ENCODE data around the gene EHMT1. TPM values are rescaled to one million over a fixed set of nuclear protein-coding genes. Genes with fewer than 3 reads are reported as not detected.

Gene EHMT1
- 38.0 and 46.3 TPM in 2 replicates for total RNA-seq

- Histone ChIP-seq H4K20me1 (ENCODE audit: insufficient read depth, low read length) (peaks cover 27% of the 10 kb centered on the region), H3K4me3 (ENCODE audit: insufficient read depth, low read length) (peak within 1 kb of the TSS; percentile 99), H3K9me3 (ENCODE audit: low read depth, low read length) (no peaks in the 10 kb centered on the region), H3K4me2 (ENCODE audit: insufficient read depth, low read length) (peak within 1 kb of the TSS; percentile 93), H3K27me3 (ENCODE audit: insufficient read depth, low read length) (no peaks in the 10 kb centered on the region), H2AFZ (ENCODE audit: low read length) (peak within 1 kb of the TSS; percentile 92), H3K36me3 (ENCODE audit: insufficient read depth, low read length) (peaks cover 12% of the 10 kb centered on the region), H3K4me1 (ENCODE audit: insufficient read depth, low read length) (peaks cover 25% of the 10 kb centered on the region), H3K27ac (ENCODE audit: low read depth, low read length) (peak within 1 kb of the TSS; percentile 90), H3K79me2 (ENCODE audit: insufficient read depth, low read length) (peaks cover 60% of the 10 kb centered on the region)
- TF ChIP-seq CTCF (IDR thresholded peaks at IDR 0.05; ENCODE audit: extremely low read depth, low read depth, low read length): no peak
- DNase-seq (ENCODE audit: insufficient read length, low spot score, missing footprints): peak; percentile 100
Measured at GRCh38 chr9:137618105-137619067, at the start of gene EHMT1. EHMT1 (plus strand) TSS chr9:137619005; CDS start chr9:137619029, 24 bp downstream.

- Histone ChIP-seq H3K4me1 (ENCODE audit: insufficient read depth, low read length) (no peaks in the 10 kb centered on the region), H3K4me2 (ENCODE audit: insufficient read depth, low read length) (no peak overlapping the region), H3K36me3 (ENCODE audit: insufficient read depth, low read length) (peaks cover 28% of the 10 kb centered on the region), H3K27ac (ENCODE audit: low read depth, low read length) (no peak overlapping the region), H3K4me3 (ENCODE audit: insufficient read depth, low read length) (no peak overlapping the region), H2AFZ (ENCODE audit: low read length) (no peak overlapping the region), H3K79me2 (ENCODE audit: insufficient read depth, low read length) (peaks cover 33% of the 10 kb centered on the region), H3K27me3 (ENCODE audit: insufficient read depth, low read length) (no peaks in the 10 kb centered on the region), H3K9me3 (ENCODE audit: low read depth, low read length) (no peaks in the 10 kb centered on the region), H4K20me1 (ENCODE audit: insufficient read depth, low read length) (peaks cover 2% of the 10 kb centered on the region)
- TF ChIP-seq CTCF (IDR thresholded peaks at IDR 0.05; ENCODE audit: extremely low read depth, low read depth, low read length): no peak
- DNase-seq (ENCODE audit: insufficient read length, low spot score, missing footprints): peak; percentile 41
Measured at GRCh38 chr9:137569609-137570203, 49.1 kb upstream of the EHMT1 start.

DNA sequence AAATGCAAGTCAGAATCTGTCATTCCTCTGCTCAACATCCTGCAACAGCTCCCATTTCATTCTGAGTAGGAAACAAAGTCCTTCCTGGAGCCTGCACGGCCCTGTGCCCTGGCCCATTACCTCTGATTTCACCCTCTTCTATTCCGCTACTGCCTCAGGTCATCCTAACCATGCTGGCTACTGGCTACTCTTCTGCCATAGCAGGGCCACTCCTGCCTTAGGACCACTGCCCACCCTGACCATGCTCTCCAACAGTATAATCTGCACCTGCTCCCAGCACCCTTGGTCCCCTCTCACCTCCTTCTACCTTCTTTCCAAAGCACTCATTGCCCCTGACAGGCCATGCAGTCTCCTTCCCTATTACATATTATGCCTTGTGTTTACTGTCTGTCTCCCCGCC is 48.2 kb upstream of the EHMT1 start:
- H3K4me1 ChIP-seq (ENCODE audit: insufficient read depth, low read length): no peaks in the 10 kb centered on the region
- H3K4me3 ChIP-seq (ENCODE audit: insufficient read depth, low read length): no peak overlapping the region
- no peak overlapping the region for H3K27ac ChIP-seq (ENCODE audit: low read depth, low read length)
- no peak for TF ChIP-seq CTCF (IDR thresholded peaks at IDR 0.05; ENCODE audit: extremely low read depth, low read depth, low read length)
- H4K20me1 ChIP-seq (ENCODE audit: insufficient read depth, low read length): peaks cover 6% of the 10 kb centered on the region
- DNase-seq (ENCODE audit: insufficient read length, low spot score, missing footprints): peak; percentile 30
- H3K4me2 ChIP-seq (ENCODE audit: insufficient read depth, low read length): no peak overlapping the region
- peaks cover 42% of the 10 kb centered on the region for H3K79me2 ChIP-seq (ENCODE audit: insufficient read depth, low read length)
- no peaks in the 10 kb centered on the region for H3K9me3 ChIP-seq (ENCODE audit: low read depth, low read length)
- peaks cover 28% of the 10 kb centered on the region for H3K36me3 ChIP-seq (ENCODE audit: insufficient read depth, low read length)
- H2AFZ ChIP-seq (ENCODE audit: low read length): no peak overlapping the region
- H3K27me3 ChIP-seq (ENCODE audit: insufficient read depth, low read length): no peaks in the 10 kb centered on the region

DNA sequence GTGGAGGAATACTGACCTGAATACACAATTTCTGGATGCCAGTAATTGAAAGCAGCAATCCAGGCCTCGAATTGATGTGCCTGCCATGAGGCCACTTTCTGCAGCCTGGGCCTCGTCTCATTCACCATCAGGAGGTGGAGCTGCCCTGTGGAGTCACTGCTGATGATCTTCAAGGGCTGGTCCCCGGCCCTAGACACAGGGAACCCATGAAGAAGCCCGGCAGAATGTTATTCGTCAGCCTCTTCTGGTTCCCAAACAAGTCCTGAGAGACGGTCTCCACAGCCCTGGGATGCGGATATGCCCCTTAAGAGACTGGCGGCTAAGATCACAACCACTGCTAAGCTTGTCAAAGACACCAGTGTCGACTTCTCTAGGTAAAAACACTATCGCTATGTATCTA is 44.6 kb upstream of the EHMT1 start:
- Histone ChIP-seq H3K4me2 (ENCODE audit: insufficient read depth, low read length) (no peak overlapping the region), H3K9me3 (ENCODE audit: low read depth, low read length) (no peaks in the 10 kb centered on the region), H3K36me3 (ENCODE audit: insufficient read depth, low read length) (peaks cover 30% of the 10 kb centered on the region), H3K4me1 (ENCODE audit: insufficient read depth, low read length) (peaks cover 14% of the 10 kb centered on the region), H3K79me2 (ENCODE audit: insufficient read depth, low read length) (peaks cover 70% of the 10 kb centered on the region), H3K4me3 (ENCODE audit: insufficient read depth, low read length) (no peak overlapping the region), H3K27ac (ENCODE audit: low read depth, low read length) (no peak overlapping the region), H4K20me1 (ENCODE audit: insufficient read depth, low read length) (peaks cover 20% of the 10 kb centered on the region), H3K27me3 (ENCODE audit: insufficient read depth, low read length) (no peaks in the 10 kb centered on the region), H2AFZ (ENCODE audit: low read length) (no peak overlapping the region)
- peak; percentile 64 for DNase-seq (ENCODE audit: insufficient read length, low spot score, missing footprints)
- no peak for TF ChIP-seq CTCF (IDR thresholded peaks at IDR 0.05; ENCODE audit: extremely low read depth, low read depth, low read length)
